Measurements from ENCODE around the gene FRMD1. TPM values are rescaled to one million over a fixed set of nuclear protein-coding genes. Genes with fewer than 3 reads are reported as not detected.

The FRMD1 gene
- total and polyA plus RNA-seq, 7 donors = 0.01 to 2.9 (median 0.25) TPM

- DNase-seq (no peak), ATAC-seq (no peak)
- H3K36me3 ChIP-seq (ENCODE audit: insufficient read depth in 1 of 2, low read depth in 1 of 2) = no peaks in the 10 kb centered on the region
- intact Hi-C loops (cut with DNase I) = no loop called here
- H3K9me3 ChIP-seq = no peaks in the 10 kb centered on the region
- WGBS, 3 donors = 70 to 78% (median 77%) methylated on average over 13 of the region's 13 CpGs
- no peak for TF ChIP-seq CTCF (IDR thresholded peaks at IDR 0.05)
- H3K4me1 ChIP-seq = peaks cover 3% of the 10 kb centered on the region
- H3K4me3 ChIP-seq = no peak overlapping the region
- H3K27ac ChIP-seq = no peak overlapping the region
- no peaks in the 10 kb centered on the region for H3K27me3 ChIP-seq (ENCODE audit: insufficient read depth in 3 of 3, low read length in 2 of 3)
Observed at GRCh38 chr6:168073937-168074730, 4.9 kb downstream of the FRMD1 start.

- Histone ChIP-seq H3K9me3 (no peaks in the 10 kb centered on the region), H3K4me1 (no peaks in the 10 kb centered on the region), H3K4me3 (no peak overlapping the region), H3K27me3 (ENCODE audit: insufficient read depth in 3 of 3, low read length in 2 of 3) (no peaks in the 10 kb centered on the region), H3K36me3 (ENCODE audit: insufficient read depth in 1 of 2, low read depth in 1 of 2) (no peaks in the 10 kb centered on the region), H3K27ac (no peak overlapping the region)
- no peak for ATAC-seq
- intact Hi-C loops (cut with DNase I) = no loop called here
- no peak for TF ChIP-seq CTCF (IDR thresholded peaks at IDR 0.05)
- DNase-seq = no peak
- 70 to 85% (median 71%) methylated on average over 4 of the region's 4 CpGs for WGBS, 3 donors
Observed at GRCh38 chr6:168072730-168073129, 6.3 kb downstream of the FRMD1 start.

- no peak overlapping the region for H3K4me3 ChIP-seq
- TF ChIP-seq CTCF (IDR thresholded peaks at IDR 0.05) = no peak
- ATAC-seq = no peak
- H3K36me3 ChIP-seq (ENCODE audit: insufficient read depth in 1 of 2, low read depth in 1 of 2) = no peaks in the 10 kb centered on the region
- 90 to 92% (median 90%) methylated on average over 24 of the region's 24 CpGs for WGBS, 3 donors
- DNase-seq = no peak
- no peaks in the 10 kb centered on the region for H3K9me3 ChIP-seq
- H3K27ac ChIP-seq = no peak overlapping the region
- H3K4me1 ChIP-seq = no peaks in the 10 kb centered on the region
- no peaks in the 10 kb centered on the region for H3K27me3 ChIP-seq (ENCODE audit: insufficient read depth in 3 of 3, low read length in 2 of 3)
- intact Hi-C loops (cut with DNase I) = no loop called here
Observed at GRCh38 chr6:168072261-168072660, 6.8 kb downstream of the FRMD1 start.

- H3K9me3 ChIP-seq = no peaks in the 10 kb centered on the region
- TF ChIP-seq CTCF (IDR thresholded peaks at IDR 0.05) = no peak
- WGBS, 3 donors = 72 to 86% (median 85%) methylated on average over 9 of the region's 9 CpGs
- no peaks in the 10 kb centered on the region for H3K27me3 ChIP-seq (ENCODE audit: insufficient read depth in 3 of 3, low read length in 2 of 3)
- intact Hi-C loops (cut with DNase I) = no loop called here
- no peak overlapping the region for H3K27ac ChIP-seq
- H3K4me3 ChIP-seq = no peak overlapping the region
- no peaks in the 10 kb centered on the region for H3K4me1 ChIP-seq
- ATAC-seq = peak in 1 of 4 donors; percentile 50
- no peaks in the 10 kb centered on the region for H3K36me3 ChIP-seq (ENCODE audit: insufficient read depth in 1 of 2, low read depth in 1 of 2)
- no peak for DNase-seq
Observed at GRCh38 chr6:168071620-168072019, 7.4 kb downstream of the FRMD1 start.

- Histone ChIP-seq H3K27ac (no peak overlapping the region), H3K9me3 (no peaks in the 10 kb centered on the region), H3K36me3 (ENCODE audit: insufficient read depth in 1 of 2, low read depth in 1 of 2) (no peaks in the 10 kb centered on the region), H3K27me3 (ENCODE audit: insufficient read depth in 3 of 3, low read length in 2 of 3) (no peaks in the 10 kb centered on the region), H3K4me3 (no peak overlapping the region), H3K4me1 (no peaks in the 10 kb centered on the region)
- intact Hi-C loops (cut with DNase I) = no loop called here
- ATAC-seq = no peak
- DNase-seq = no peak
- WGBS, 3 donors = 87 to 91% (median 91%) methylated on average over 7 of the region's 7 CpGs
- TF ChIP-seq CTCF (IDR thresholded peaks at IDR 0.05) = no peak
Observed at GRCh38 chr6:168070804-168071203, 8.2 kb downstream of the FRMD1 start.

Data from psoas muscle (tissue), 8 donors.